Sigmoid colon (tissue), 4 donors: ENCODE data around the gene GTPBP8.

ENCODE experiments used
- EP300 ChIP-seq, 4 donors: sonication (generic); formaldehyde crosslinking; IDR thresholded peaks; one replicate each; pipeline ENCODE4 v1.6.1; 2017; ENCODE audit warnings: antibody characterized with exemption in 4 of 4
- POLR2A ChIP-seq, 2 donors: fragments of 450-650 bp; IDR thresholded peaks; one replicate each; pipeline ENCODE4 v1.6.1; 2016; ENCODE audit warnings: antibody characterized with exemption in 2 of 2, mild to moderate bottlenecking in 2 of 2, moderate library complexity in 2 of 2
- TF ChIP-seq, protein P1 (sequence below), 4 experiments: fragments of 450-650 bp in 3 of 4; fragments of 200-600 bp in 1 of 4; IDR thresholded peaks; one replicate each; pipeline ENCODE4 v1.5.1; 2016 to 2019; ENCODE audit warnings: antibody characterized with exemption in 4 of 4, mild to moderate bottlenecking in 3 of 4, moderate library complexity in 2 of 4

- TF ChIP-seq POLR2A (IDR thresholded peaks at IDR 0.05) (no peak), EP300 (IDR thresholded peaks at IDR 0.05) (no peak)
- TF ChIP-seq, protein P1, sequence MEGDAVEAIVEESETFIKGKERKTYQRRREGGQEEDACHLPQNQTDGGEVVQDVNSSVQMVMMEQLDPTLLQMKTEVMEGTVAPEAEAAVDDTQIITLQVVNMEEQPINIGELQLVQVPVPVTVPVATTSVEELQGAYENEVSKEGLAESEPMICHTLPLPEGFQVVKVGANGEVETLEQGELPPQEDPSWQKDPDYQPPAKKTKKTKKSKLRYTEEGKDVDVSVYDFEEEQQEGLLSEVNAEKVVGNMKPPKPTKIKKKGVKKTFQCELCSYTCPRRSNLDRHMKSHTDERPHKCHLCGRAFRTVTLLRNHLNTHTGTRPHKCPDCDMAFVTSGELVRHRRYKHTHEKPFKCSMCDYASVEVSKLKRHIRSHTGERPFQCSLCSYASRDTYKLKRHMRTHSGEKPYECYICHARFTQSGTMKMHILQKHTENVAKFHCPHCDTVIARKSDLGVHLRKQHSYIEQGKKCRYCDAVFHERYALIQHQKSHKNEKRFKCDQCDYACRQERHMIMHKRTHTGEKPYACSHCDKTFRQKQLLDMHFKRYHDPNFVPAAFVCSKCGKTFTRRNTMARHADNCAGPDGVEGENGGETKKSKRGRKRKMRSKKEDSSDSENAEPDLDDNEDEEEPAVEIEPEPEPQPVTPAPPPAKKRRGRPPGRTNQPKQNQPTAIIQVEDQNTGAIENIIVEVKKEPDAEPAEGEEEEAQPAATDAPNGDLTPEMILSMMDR (IDR thresholded peaks at IDR 0.05) = no peak
These were observed 24.2 kb upstream of the GTPBP8 start for GRCh38 chr3:112966633-112967032.
